GM12878 (cell line): ENCODE measurements around the gene AMIGO2. TPM values are rescaled to one million over a fixed set of nuclear protein-coding genes. Genes with fewer than 3 reads are reported as not detected.
"Not testable (repeated sequence)": the region's sequence is repeated elsewhere in the genome, so short reads cannot be mapped to it uniquely, and the experiment has no call there.

ENCODE experiments used
- ATAC-seq: fragments of 200-7000 bp; cut with Tn5 transposase; 3 replicates; pipeline ENCODE4 v1.9.1; 2020; ENCODE audit warnings: mild to moderate bottlenecking, moderate library complexity
- BruUV-seq: library from RNA; stranded (reverse); fragments of 400-500 nt; replicated peaks from 2 replicates; lab custom pipeline; 2021; lab: Mats Ljungman, UMichigan
- CTCF ChIA-PET: fragments of 300-600 bp; sonication (Branson Sonifier 250); formaldehyde crosslinking; extraction: SDS; loops from one replicate; lab custom pipeline; 2021; ENCODE audit warnings: inconsistent platforms; lab: Yijun Ruan, JAX
- POLR2A ChIA-PET: fragments of 350-600 bp; formaldehyde crosslinking; extraction: SDS; loops from one replicate; lab custom pipeline; 2021; ENCODE audit warnings: inconsistent platforms; lab: Charles Lee
- RAD21 ChIA-PET: fragments of 300-600 bp; sonication (Branson Sonifier 250); formaldehyde crosslinking; loops from one replicate; lab custom pipeline; 2023; ENCODE audit warnings: antibody characterized with exemption; ENCODE audit not compliant: unreplicated experiment; lab: Charles Lee
- SMC1A ChIA-PET: fragments of 300-600 bp; sonication (Branson Sonifier 250); formaldehyde crosslinking; loops from one replicate; lab custom pipeline; 2023; ENCODE audit not compliant: unreplicated experiment, uncharacterized antibody; lab: Charles Lee
- DNase-seq: peaks from one replicate; pipeline ENCODE4 v3.0.0-alpha.2; 2011; ENCODE audit warnings: low read depth, low spot score
- FAIRE-seq: peaks from 3 replicates; lab custom pipeline; 2011; peaks lifted over from hg19 to GRCh38; lab: Jason Lieb, UNC
- H2AFZ ChIP-seq: 2 replicates; pipeline ENCODE4 v1.6.0; 2011; ENCODE audit warnings: low read depth, low read length, control low read depth; ENCODE audit not compliant: control insufficient read depth
- H3K27ac ChIP-seq: 2 replicates; pipeline ENCODE4 v1.5.1; 2011; ENCODE audit warnings: control low read depth; ENCODE audit not compliant: control insufficient read depth, insufficient read depth
- H3K27me3 ChIP-seq, 2 experiments: replicated peaks in 1 of 2; 2 replicates each; pipeline versions ENCODE4 v1.6.0 to v1.6.1; 2011; ENCODE audit warnings: low read length in 1 of 2; ENCODE audit not compliant: control insufficient read depth in 2 of 2, insufficient read depth in 2 of 2
- H3K36me3 ChIP-seq, 2 experiments: 2 replicates each; pipeline ENCODE4 v1.5.1; 2011; ENCODE audit warnings: low read length in 1 of 2; ENCODE audit not compliant: control insufficient read depth in 2 of 2, insufficient read depth in 2 of 2
- H3K4me1 ChIP-seq: 2 replicates; pipeline ENCODE4 v1.6.1; 2011; ENCODE audit warnings: mild to moderate bottlenecking, low read length, moderate library complexity, mixed read lengths; ENCODE audit not compliant: control insufficient read depth, insufficient read depth
- H3K4me2 ChIP-seq: 2 replicates; pipeline ENCODE4 v1.6.0; 2011; ENCODE audit warnings: control low read depth; ENCODE audit not compliant: control insufficient read depth, insufficient read depth
- H3K4me3 ChIP-seq: fragments of 200-600 bp; sonication (generic); 2 replicates; pipeline ENCODE4 v1.5.1; 2016
- H3K79me2 ChIP-seq: 2 replicates; pipeline ENCODE4 v1.6.0; 2011; ENCODE audit warnings: low read length; ENCODE audit not compliant: control insufficient read depth, insufficient read depth
- H3K9ac ChIP-seq: 2 replicates; pipeline ENCODE4 v1.8.0; 2011; ENCODE audit warnings: low read length, control low read depth, mixed read lengths; ENCODE audit not compliant: control insufficient read depth, insufficient read depth
- H3K9me3 ChIP-seq: replicated peaks from 3 replicates; pipeline ENCODE4 v1.5.1; 2011; ENCODE audit warnings: mild to moderate bottlenecking, low read length; ENCODE audit not compliant: control insufficient read depth, insufficient read depth
- H4K20me1 ChIP-seq: 2 replicates; pipeline ENCODE4 v1.6.0; 2011; ENCODE audit not compliant: control insufficient read depth, insufficient read depth
- WGBS: methylation state at CpG from one replicate; pipeline ENCODE4 v1.1.6; 2016; ENCODE audit warnings: low lambda C conversion rate; ENCODE audit not compliant: insufficient replicate concordance, insufficient coverage; ENCODE audit errors: missing lambda C conversion rate; 5-methylcytosine and 5-hydroxymethylcytosine counted together
- in situ Hi-C: fragments of 300-500 bp; cut with MboI; formaldehyde crosslinking; loops from 9 replicates; pipeline ENCODE4 v1.14.3; 2018; ENCODE audit warnings: mixed read lengths
- intact Hi-C: fragments of 100-400 bp; cut with micrococcal nuclease; formaldehyde crosslinking; loops from one replicate; pipeline ENCODE4 v1.14.2; 2022; ENCODE audit not compliant: unreplicated experiment
- polyA plus RNA-seq, 11 experiments: library from polyadenylated mRNA; depleted of rRNA in 4 of 11; unstranded in 6 of 11; stranded (reverse) in 5 of 11; fragments of >200 nt; fragmentation: Nextera tagmentation in 4 of 11; fragmentation: Illumina TruSeq in 1 of 11; extraction: Ambion mirVana in 4 of 11; extraction: Trizol in 1 of 11; gene quantifications; 1 replicate in 1 of 11; 2 replicates in 10 of 11; pipeline versions ENCODE4 v1.2.1 to v1.2.3, GENCODE V29; 2011 to 2016; ENCODE audit warnings: inconsistent platforms in 2 of 11, missing spikeins in 2 of 11, low read depth in 1 of 11
- total RNA-seq, 4 experiments: library from RNA; depleted of rRNA in 3 of 4; stranded (reverse); fragments of >200 nt in 3 of 4; fragmentation: Illumina TruSeq in 1 of 4; extraction: Trizol in 1 of 4; gene quantifications; 2 replicates each; pipeline versions ENCODE4 v1.2.1 to v1.2.3, GENCODE V29; 2013 to 2021

AMIGO2 gene
- total and polyA plus RNA-seq, 10 of the 15 experiments (the other 5 are each of a cell fraction or from before 2014, with no cell fraction given), result 0.03 to 0.15 (median 0.11) TPM; not detected in 7

- FAIRE-seq, H3K4me3 ChIP-seq, H3K9ac ChIP-seq, H3K9me3 ChIP-seq, in situ Hi-C loops, intact Hi-C loops, BruUV-seq, H4K20me1 ChIP-seq, H3K79me2 ChIP-seq, ATAC-seq, H3K27me3 ChIP-seq, H3K4me1 ChIP-seq, RAD21 ChIA-PET, H3K36me3 ChIP-seq, DNase-seq, POLR2A ChIA-PET, H3K27ac ChIP-seq, H2AFZ ChIP-seq, H3K4me2 ChIP-seq: not testable (repeated sequence)
- ChIA-PET SMC1A (interaction anchor here (1.4 to 1.7 kb wide), 2 partner anchors 11 to 26 kb away, joined by 3 to 4 read pairs; no protein-coding TSS in a partner anchor), CTCF (interaction anchor here (1.6 kb wide), 1 partner anchor 12 kb away, joined by 6 read pairs; no protein-coding TSS in a partner anchor)
- 44% methylated on average over 2 of the region's 2 CpGs for WGBS
Observed at GRCh38 chr12:47058640-47059039, 21.1 kb downstream of the AMIGO2 start.

GRCh38 chr12:47056944-47057343, 22.8 kb downstream of the AMIGO2 start:
- in situ Hi-C loops, FAIRE-seq, H3K36me3 ChIP-seq, CTCF ChIA-PET, SMC1A ChIA-PET, H3K4me1 ChIP-seq, intact Hi-C loops, H3K27ac ChIP-seq, ATAC-seq, H3K27me3 ChIP-seq, H3K9ac ChIP-seq, H3K4me2 ChIP-seq, H3K4me3 ChIP-seq, RAD21 ChIA-PET, H4K20me1 ChIP-seq, H3K79me2 ChIP-seq, H3K9me3 ChIP-seq, H2AFZ ChIP-seq, DNase-seq, BruUV-seq, POLR2A ChIA-PET: not testable (repeated sequence)
- WGBS, result 47% methylated on average over 12 of the region's 12 CpGs

GRCh38 chr12:47055856-47056255, 23.9 kb downstream of the AMIGO2 start:
- H3K27me3 ChIP-seq, H3K4me3 ChIP-seq, H3K4me1 ChIP-seq, H3K79me2 ChIP-seq, H3K27ac ChIP-seq, in situ Hi-C loops, H3K4me2 ChIP-seq, DNase-seq, ATAC-seq, H3K9me3 ChIP-seq, H3K9ac ChIP-seq, CTCF ChIA-PET, H3K36me3 ChIP-seq, SMC1A ChIA-PET, RAD21 ChIA-PET, H4K20me1 ChIP-seq, FAIRE-seq, intact Hi-C loops, BruUV-seq, POLR2A ChIA-PET, H2AFZ ChIP-seq: not testable (repeated sequence)
- 68% methylated on average over 2 of the region's 3 CpGs for WGBS
